GM19240 (cell line): ENCODE measurements around the gene GRAPL.
"Not testable (repeated sequence)": the region's sequence is repeated elsewhere in the genome, so short reads cannot be mapped to it uniquely, and the experiment has no call there.

Source experiments
- DNase-seq: peaks from one replicate; pipeline ENCODE4 v3.0.0; 2011; ENCODE audit warnings: low spot score; ENCODE audit not compliant: insufficient read length

GRAPL gene

GRCh38 chr17:19188870-19189708 is 61.7 kb downstream of the GRAPL start:
- not testable (repeated sequence) for DNase-seq

DNA sequence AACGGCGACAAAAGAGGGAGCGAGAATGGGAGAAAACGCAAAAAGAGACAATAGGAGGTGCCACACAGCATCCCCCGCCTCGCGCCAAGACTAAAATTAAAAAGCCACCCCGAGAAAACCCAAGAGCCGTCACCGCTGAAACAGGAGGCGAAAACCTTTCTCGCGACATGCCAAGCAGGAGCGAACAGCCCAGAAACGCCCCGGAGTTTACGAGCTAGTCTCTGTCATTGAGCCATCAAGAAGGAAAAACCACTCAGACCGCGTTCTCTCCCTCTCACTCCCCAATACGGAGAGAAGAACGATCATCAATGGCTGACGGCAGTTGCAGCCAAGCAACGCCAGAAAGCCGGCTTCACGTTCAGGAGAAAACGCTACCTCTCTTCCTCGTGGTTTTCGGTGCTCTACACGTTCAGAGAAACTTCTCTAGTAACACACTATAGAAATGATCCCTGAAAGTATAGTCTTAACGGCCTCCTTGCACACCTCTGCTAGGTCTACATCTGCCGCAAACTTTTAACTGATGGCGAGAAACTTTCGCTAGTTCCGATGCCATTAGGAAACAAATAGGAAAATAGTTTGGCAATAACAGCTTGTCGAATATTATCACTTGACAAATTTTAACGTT is 62.5 kb downstream of the GRAPL start:
- not testable (repeated sequence) for DNase-seq

- not testable (repeated sequence) for DNase-seq
Observed at GRCh38 chr17:19196382-19197204, 69.2 kb downstream of the GRAPL start.

DNA sequence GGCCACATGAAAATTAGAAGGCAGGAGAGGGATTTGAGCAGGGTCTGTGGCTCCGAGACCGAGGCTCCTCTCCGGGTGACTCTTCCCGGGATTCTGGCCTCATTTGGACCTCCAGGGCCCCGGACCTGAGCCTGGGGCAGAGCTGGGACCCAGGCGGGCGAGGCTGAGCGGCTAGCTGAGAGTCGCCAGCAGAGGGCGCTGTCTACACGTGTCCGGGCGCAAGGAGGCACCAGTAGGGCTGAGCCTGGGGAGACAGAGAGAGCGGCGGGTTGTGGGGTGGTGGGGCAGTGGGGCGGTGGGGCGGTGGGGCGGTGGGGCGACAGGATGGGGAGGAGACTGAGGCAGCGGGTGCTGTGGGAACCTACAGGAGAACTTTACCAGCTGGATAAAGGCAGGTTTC is 75.1 kb downstream of the GRAPL start:
- not testable (repeated sequence) for DNase-seq

DNA sequence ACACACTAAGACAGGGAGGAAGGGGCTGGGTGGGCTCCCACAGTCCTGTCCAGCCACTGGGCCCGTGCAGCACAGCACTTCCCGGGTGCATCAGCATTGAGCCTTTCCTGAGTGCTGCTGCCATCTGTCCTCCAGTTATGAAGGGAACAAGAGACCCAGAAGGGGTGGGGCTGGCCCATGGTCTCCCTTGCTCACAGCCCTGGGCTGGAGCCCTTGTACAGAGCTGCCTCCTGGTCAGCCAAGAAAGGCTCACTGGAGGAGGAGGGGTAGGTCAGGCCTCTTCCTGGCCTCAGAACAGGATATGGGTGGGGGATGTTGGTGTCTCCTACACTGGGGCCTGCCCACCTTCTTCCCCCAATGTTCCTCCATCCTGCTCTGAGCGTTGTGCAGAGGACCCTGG is 76.0 kb downstream of the GRAPL start:
- DNase-seq = not testable (repeated sequence)
